ENCODE results near the gene TBC1D14.
"Not testable (repeated sequence)": the region's sequence is repeated elsewhere in the genome, so short reads cannot be mapped to it uniquely, and the experiment has no call there.

- not testable (repeated sequence) for TF ChIP-seq CTCF, POLR2A (IDR thresholded peaks at IDR 0.05)
These were observed 2.3 kb downstream of the TBC1D14 start for GRCh38 chr4:6911917-6912316.

Data from heart left ventricle (tissue), 13 donors.